SK-N-MC (cell line): Measurements from ENCODE around the gene OSER1.

Experiments
- EZH2 ChIP-seq: fragments of 200-600 bp; sonication (generic); IDR thresholded peaks from one replicate; pipeline ENCODE4 v1.6.1; 2017; ENCODE audit warnings: antibody characterized with exemption
- FOXP2 ChIP-seq: optimal IDR thresholded peaks from 2 replicates; pipeline ENCODE3; 2011; ENCODE audit warnings: mild to moderate bottlenecking, moderate library complexity; ENCODE audit not compliant: insufficient read depth; ENCODE audit errors: extremely low read length, control extremely low read depth

DNA sequence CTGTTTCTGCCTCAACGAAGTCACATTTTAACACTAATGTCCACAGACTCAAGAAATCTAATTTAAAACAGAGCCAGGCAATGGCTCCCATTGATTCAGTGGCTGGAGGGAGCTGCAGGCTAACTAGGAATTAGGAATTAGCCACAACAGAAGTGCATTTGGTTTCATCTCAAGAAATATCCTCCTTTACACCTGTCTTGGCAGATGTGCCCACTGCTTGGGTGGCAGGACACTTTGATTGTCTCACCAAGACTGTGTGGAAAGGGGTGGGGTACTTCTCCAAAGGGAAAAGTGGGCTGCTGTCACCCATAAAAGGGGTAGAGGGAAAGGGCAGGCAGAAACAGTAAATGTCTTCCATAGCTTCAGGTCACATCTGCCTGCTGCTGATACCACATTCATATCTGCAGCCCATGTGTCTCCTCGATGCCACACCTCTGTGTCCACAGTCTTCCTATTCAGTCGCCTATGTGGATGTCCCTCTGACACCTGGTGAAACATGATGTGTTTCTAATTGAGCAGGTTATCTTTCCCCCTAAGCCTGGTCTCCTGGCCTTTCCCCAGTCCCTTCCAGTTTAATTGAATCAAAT, 10.9 kb upstream of the OSER1 start:
- TF ChIP-seq FOXP2 (no peak), EZH2 (no peak)
